Mesenteric fat pad (tissue), 1 donor: ENCODE measurements around the gene ITGB1. TPM values are rescaled to one million over a fixed set of nuclear protein-coding genes. Genes with fewer than 3 reads are reported as not detected.

ENCODE experiments used
- DNase-seq: peaks from one replicate; pipeline ENCODE4 v3.0.0-alpha.2; 2020; ENCODE audit warnings: low spot score
- total RNA-seq: library from RNA; stranded (reverse); fragmentation: NEBNext Ultra II Directional; extraction: Animal tissue kit (Norgen Biotek cat#: 25700); gene quantifications from one replicate; pipeline ENCODE4 v1.2.1, GENCODE V29; 2021
- donor health status: DM: yes; HTN: yes; CAD: no.

ITGB1 gene
- total RNA-seq, 1 donor from 2014 or later = 601 TPM

DNA sequence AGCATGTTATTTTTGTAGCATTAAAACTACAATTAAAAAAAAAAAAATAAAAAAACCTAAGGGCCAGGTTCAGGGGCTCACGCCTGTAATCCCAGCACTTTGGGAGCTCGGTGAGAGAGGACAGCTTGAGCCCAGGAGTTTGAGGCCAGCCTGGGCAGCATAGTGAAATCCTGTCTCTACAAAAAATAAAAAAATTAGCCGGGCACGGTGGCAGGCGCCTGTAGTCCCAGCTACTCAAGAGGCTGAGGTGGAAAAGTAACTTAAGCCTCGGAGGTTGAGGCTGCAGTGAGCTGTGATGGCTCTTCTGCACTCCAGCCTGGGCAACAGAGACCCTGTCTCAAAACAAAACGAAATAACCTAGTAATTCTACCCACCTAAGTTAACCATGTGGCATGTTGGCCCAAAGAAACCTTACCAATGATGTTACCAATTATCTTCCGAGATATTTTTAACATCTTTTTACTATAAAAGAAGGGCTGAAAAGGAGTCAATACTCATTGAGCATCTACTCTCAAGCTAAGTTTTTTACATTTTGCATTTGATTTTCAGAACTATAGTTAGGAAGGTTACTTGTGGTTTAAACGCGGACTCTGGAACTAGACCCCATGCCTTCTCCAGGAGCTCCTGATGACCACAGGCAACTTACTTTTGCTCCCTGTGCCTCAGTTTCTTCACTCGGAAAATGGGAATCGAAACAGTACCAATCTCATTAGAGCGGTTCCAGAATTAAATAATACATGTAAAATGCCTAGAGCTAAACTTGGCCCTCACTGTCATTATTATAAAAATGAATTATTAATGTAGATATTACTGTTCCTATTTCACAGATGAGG lies 1.4 kb downstream of the ITGB1 start:
- DNase-seq = no peak

DNA sequence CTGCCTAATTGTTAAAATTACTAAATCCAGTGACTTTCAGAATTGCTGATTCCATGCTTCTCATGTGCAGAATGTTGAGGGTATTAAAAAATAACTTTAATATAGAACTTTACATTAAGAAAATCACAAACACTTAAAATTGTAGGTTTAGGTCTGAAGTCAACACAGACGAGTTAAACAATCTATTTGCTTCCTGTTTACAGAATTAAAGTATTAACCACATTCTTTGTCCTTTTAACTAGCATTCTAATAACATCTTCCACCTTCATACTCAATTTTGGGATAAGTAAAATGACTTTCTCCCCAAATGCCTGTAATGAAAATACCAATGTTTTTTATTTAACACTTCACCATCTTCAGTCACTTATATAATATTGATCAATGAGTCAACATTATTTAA lies 2.2 kb downstream of the ITGB1 start:
- no peak for DNase-seq

DNA sequence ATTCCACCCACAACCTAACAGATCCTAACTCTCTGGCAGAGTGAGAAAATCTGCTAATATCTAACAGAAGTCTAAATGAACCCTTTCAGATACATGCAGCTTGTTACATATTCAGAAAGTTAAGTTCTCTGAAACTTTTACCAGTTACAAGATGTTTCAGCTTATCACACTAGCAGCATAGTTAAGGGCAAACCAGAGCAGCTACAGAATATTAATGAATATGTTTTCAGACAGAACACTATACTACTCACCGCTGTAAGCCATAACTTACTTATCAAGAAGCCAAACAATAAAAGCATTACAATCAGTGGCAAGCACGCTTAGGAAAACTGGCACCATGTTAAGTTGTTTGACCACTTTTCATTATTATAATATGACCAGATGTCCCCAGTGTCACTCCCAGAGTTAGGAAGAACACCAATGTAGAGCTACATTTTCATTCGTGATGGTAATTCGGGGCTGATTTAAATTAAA lies 2.7 kb downstream of the ITGB1 start:
- no peak for DNase-seq

DNA sequence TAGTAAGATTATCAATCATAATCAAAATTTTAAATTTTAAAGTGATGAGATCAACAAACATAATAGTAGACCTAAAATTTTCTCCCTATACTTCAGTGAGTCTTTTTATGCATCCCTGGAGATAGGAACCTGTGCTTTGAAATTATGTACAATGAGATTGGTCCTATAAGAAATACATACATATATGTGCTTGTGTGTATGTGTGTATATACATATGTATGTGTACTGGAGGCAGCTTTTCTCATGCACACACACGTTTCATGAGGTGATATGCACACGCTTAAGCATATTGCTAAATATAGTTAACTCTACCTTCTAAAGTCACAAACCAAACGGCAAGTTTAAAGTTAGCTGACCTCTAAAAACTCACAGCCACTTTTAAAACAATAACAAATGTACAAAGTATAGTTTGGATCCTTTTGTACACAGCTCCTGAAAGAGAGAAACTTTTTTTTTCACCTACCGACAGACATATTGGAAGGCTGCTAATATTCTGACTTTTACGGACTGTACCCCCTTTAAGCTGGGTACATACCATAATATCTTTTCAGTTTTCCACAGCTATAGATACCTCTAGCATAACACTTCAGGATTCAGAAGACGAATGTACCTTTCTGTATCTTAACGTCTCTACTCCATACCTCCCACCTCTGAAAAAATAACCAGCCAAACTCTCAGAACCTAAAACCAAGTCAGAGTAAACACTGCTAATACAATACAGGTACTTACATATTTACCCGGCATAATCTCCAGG lies 3.3 kb downstream of the ITGB1 start:
- no peak for DNase-seq

DNA sequence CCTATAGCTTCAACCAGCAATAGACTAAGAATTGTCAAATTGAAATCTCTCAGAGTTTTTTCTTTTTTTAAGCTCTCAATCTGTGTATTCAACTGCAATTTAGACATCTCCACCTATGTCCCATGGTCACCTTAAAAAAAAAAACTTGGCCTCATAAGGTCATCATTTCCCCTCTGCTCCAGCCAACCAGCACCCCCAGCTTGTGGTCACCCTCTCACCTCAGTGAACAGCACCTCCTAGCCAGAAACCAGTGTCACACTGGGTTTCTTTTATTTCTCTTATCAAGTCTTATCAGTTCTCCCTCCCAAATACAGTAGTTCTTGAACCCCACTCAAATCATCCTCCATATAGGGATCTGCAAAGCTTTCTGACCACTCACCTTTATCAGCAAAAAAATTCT lies 4.0 kb downstream of the ITGB1 start:
- no peak for DNase-seq

DNA sequence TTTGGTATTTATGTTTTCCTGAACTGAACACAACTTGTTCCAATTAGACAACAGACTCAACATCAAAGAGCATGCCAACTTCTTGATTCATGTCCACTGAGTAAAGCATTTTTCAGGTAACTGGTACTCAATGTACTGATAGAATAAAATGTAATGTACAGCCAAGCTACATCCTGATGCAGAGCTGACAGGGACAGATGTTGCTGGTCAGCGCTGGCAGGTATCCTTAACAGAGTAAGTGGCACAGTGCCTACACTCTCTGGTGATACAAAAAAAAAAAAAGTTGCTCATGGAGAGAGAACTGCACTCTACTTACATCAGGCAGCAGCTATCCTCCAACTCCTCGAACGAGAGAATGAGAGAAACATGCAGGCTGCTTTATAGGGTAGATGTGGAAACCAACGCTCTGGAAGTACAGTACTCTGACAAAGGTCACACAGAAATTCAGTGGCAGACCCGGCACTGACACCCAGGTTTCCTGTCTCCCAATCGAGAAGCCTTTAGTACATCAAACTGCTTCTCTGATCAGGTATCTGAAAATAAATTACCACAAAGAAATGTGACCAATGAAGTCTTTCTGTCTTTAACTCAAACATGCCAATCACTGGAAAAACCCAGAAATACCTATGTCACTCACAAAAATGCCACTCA lies 4.6 kb downstream of the ITGB1 start:
- no peak for DNase-seq

DNA sequence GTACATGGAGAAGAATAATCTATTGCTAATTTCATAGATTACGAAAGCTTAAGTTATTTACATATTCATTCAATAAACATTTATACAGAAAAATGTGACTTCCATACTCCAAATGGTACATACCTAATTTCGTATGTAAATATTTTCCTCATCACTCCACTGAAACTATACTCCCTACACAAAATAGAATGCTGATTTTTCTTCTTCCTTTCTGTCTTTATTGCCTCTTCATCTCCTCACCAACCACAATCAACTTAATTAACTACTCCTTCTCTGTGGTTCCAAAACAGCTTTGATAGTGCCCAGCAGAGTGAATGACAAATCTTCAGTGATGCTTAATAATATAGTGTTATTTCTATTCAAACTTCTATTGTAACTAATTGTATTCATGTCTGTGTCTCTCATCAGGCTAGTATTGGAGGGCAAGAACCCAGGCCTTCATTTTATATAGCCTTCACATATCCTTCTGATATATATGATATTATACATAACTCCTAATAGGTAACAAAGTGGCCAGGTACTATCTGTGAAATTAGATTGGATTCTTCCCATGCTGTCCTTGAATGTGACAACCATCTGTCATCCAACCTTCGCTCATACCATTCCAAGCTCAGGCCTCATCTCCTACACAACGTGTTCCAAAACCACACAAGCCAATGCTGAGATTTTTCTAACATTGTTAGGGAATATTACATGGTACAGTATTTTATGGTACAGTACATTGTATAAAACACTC lies 5.3 kb downstream of the ITGB1 start:
- no peak for DNase-seq

DNA sequence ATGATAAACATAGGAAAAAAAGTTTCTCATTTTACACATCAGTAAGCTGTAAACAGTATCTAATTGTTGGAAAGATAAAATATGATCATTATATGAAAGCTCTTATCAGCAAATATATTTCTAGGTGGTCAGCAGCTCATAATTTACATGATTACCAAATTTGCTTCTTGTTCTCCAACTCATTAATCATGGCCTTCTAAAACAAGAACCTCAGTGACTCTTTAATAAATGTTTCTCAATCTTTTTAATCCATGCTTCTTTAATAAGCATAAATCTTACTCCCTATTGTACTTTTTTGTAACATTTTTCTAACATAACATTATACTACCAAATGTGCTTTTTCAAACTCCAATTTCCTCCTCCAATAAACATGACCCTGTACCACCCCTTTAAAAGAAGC lies 5.9 kb downstream of the ITGB1 start:
- DNase-seq = no peak

DNA sequence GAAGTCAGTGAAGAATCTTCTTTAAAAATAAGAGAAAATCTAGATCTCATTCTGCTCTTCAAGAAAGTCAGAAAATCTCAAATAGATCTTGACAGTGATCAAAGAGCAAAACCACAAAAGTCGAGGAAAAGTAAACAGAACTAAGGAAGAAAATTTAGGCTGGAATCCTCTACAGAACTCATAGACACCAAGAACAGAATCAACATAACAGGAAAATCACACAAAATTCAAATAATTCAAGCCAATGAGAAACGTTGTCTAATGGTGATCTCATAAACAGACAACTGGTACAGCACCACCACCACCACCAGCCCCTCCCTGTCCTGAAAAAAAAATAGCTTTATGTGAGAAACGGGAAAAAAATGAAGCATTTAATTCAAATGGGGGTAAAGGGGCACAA lies 6.9 kb downstream of the ITGB1 start:
- DNase-seq = no peak

DNA sequence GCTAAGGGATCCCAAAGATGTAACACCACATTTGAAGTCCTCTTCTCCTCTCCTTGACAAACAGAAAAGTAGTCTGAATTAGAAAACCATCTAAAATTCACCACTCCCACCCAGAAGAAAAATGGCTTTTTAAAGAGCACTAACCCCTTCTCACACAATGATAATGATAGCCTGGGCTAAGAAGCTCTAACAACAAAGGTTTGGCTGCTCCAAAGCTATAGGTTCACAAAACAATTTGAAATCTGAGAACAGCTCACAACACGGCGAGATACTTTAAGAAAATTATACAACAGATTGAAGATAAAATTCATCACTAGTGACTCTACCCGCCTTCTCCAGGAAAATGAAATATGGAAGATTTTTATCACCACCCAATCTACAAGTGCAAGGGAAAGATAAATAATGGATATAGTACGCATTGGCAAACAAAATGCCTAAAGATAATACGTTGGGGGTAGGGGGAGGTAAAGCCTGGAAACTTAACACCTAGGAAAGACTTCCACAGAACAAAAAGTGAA lies 7.4 kb downstream of the ITGB1 start:
- no peak for DNase-seq

DNA sequence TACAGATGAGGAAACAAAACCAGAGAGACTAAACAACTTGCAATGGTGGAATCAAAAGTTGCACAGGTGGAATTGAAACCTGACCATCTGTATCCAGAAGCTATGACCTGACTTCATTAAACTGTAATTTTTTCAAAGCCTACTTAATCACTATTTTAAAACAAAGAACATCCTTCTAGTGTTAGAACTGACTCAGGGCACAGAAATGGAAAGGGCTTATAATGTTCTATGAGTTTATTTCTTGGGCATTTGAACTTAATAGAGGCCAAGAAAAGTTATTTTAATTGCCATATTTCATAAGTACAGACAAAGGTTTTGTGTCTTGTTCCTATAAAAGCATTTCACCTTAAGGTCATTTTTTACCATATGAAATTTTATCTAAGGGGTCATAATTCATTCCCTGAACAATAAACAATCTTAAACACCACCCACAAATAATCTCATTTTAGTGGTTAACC lies 8.8 kb downstream of the ITGB1 start:
- DNase-seq = no peak

DNA sequence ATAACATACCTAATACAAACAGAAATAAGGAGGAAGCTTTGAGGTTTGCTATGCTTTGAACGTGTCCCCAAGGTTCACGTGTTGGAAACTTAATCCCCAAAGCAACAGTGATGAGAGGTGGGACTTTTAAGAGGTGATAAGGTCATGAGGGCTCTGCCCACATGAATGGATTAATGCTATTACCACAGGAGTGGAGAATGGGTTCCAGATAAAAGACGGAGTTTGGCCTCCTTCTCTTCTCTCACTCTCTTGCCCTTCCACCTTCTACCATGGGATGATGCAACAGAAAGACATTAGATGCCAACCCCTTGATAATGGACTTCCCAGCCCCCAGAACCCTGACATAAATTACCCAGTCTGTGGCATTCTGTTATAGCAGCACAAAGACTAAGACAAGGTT lies 9.6 kb downstream of the ITGB1 start:
- DNase-seq = no peak

DNA sequence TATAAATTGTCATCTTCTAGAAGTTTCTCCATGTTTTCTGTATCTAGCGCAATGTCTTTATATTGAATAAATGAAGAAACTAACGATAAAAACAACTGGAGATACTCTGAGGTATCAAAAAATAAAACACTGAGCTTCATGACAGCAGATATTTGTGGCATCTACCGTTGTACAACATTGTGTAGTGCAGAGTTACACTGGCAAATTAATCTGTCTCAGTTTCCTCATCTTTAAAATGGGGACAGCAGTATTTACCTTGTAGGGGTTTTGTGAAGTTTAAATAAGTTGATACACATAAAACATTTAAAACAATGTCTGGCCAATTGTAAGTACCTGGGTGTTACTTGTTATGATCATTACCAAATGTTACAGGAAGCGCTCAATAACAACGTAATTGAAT lies 10.4 kb downstream of the ITGB1 start:
- DNase-seq = no peak

DNA sequence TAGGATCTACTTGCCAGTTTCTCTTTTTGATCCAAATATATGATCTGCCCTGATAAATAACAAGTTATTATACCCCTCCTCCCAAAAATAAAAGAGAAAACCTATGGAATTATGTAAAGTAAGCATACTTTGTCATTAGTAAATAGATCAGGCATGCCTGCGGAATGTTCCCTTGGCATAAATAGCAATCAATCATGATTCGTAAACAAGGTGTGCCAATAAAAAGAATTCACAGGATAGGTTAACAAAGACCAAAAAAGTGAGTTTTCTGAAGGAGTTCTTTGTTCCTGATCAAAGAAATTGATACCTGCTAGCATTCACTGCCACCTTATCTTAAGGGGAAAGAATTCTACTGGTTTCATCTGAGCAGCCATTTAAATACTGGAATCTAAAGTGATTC lies 11.9 kb downstream of the ITGB1 start:
- DNase-seq = no peak

DNA sequence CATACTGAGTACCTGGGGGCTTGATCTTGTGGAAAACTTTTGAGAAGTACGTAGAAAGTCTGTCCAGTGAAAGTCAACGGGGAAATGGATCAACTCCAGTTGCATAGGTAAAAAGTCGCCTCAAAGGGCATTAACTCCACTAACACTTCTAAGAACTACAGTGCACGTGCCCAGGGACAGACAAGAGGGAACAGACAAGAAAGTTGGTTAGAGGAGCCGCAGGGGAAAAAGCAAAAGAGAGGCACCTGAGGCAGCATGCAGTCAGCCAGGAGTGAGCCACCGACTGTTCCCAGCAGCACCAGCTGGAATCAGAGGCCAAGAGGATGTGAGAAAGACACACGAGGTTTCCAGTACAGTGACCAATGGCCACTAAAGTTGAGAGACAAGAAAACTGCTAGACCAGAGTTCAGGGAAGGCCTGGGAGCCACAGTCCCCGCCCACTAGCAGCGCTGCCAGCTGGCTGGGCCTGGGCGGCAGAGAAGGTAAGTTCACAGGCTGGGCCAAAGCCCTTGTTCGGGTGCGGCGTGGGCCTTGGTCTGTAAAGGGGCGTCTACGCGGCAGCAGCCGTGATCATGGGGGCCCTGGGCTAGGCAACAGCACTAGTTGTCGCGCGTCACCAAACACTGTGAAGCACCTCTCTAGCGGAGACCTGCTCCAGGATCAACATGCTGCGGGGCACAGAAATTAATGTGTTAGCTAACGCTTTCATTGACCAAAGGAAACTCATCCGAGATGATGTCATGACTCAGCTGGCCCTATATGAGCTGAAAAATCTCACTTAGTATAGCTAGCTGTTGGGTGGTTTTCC lies 14.0 kb downstream of the ITGB1 start:
- no peak for DNase-seq

DNA sequence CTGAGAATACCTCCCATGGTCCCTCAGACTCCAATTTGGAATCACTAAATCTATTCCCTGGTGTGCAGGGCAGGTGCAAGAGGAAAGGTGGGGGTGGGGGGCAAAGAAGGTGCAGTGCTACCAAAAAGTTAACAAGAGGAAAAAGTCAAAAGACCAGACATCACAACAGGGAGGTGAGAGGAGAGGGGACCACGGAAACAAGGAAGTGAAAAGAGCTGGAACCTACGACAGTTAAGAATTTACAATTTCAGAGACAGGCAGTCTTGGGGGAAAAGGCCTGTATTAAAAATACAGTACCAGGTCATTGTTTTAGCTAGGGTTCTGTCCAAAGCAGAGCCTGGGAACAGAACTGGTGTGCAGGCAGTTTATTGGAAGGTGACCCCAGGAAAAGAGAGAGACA lies 14.6 kb downstream of the ITGB1 start:
- no peak for DNase-seq

DNA sequence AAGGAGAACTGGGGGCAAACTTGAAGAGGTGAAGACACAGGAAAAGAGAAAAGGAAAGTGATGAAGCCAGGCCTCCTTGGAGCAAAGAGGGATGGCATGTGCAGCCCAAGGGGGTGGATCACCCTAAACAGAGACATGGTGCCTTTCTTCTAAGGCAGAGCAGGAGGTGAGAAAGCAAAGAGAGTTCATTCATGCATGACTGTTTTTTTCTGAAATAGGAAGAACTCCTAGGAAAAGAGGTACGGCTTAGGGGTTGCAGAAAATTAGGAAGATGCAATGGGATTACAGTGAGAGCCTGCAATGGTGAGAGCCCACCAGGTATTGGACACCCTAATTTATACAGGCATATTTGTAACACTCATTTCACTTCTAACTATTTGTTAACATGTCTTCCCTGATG lies 15.9 kb downstream of the ITGB1 start:
- DNase-seq = no peak

DNA sequence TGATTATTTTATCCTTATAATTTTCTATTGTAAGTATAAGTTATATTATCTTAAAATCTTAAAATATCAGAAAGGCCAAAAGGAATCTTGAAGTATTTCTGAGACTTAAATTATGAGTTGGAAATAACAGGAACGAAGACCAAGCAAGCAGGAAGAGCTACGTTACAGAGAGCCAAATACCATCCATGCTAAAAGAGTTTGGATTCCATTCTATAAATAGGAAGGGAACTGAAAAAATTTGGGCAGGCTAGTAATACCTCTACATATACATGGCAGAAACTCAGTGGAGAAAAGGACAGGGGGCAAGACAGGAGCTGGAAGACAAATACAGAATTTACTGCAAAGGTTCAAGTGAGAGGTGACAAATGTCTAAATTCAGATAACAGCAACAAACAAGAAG lies 16.7 kb downstream of the ITGB1 start:
- no peak for DNase-seq

DNA sequence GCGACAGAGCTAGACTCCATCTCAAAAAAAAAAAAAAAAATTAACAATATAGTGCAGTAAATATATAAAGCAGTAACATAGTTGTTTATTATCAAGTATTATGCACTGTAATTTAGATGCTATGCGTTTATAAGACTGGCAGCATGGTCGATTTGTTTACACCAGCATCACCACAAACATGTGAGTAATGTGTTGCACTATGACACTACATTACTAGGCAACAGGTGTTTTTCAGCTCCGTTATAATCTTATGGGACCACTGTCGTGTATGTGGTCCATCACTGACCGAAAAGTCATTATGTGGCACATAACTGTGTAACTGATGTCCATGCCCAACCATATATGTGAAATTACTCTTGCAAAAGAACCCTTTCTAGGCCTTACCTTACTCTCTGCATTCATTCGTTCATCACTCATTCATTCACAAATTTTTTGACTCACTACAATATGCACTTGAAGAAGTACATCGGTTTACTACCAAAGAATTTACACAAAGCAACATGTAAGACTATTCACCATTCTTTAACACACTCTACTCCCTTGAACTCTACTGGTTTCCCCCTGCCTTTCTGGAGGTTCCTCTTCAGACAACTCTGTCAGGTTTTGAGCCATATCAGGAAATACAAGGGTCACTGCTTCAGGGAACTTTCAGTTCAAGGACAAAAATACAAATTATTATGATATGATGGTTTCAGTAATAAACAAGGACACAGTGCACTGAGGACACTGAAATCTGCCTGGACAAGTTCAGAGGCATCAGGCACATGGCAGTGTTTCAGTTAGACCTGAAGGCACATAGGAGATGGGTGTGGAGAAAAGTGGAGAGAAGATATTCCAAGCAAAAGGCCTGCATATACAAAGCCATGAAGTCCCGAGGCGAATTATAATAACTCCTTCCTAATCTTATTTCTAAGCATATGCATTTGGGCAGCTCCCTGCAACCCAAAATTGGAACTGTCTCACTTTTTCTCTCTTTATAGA lies 17.4 kb downstream of the ITGB1 start:
- DNase-seq = no peak
